IPS-NIHi7 (cell line): ENCODE results near the gene LRRC4C.

ENCODE experiments used
- DNase-seq: peaks from one replicate; pipeline ENCODE4 v3.0.0; 2012; ENCODE audit warnings: mixed read lengths; ENCODE audit errors: extremely low spot score

LRRC4C gene

GRCh38 chr11:40491341-40491740, 968.1 kb downstream of the LRRC4C start:
- no peak for DNase-seq

- no peak for DNase-seq
These were observed 991.7 kb downstream of the LRRC4C start for GRCh38 chr11:40467771-40468170.

DNA sequence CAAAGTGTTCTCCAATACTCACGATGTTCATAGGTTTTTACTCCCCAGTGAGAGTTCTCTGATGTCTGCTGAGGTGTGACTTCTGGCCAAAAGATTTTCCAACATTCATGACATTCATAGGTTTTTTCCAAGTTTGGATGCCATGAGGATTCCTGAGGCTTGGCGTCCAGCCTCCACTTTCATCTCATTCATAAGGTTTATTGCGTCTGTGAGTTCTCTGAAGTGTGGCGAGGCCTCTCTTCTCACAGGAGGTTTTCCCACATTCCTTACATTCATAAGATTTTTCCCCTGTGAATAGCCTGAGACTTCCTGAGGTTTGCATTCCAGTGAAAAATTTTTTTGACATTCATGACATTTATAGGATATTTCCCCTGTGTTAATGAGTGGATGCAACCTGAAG, 1014.1 kb downstream of the LRRC4C start:
- DNase-seq, result no peak

DNA sequence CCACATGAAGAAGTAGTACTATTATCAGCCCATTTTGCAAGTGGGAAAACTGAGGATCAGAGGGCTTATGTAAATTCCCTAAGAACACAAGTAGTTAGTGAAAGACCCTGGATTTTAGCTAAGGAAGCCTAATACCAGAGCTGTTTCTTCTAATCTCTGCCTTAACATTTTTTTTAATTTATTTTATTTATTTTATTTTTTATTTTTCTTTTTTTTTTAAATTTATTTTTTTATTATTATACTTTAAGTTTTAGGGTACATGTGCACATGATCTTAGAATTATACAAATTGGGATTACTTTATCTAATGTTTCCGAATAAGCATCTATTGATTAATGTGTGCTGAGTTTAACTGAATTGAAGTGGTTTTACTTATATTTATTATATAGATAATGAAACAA, 1015.3 kb downstream of the LRRC4C start:
- DNase-seq, result no peak

GRCh38 chr11:40435344-40435743, 1024.1 kb downstream of the LRRC4C start:
- no peak for DNase-seq

DNA sequence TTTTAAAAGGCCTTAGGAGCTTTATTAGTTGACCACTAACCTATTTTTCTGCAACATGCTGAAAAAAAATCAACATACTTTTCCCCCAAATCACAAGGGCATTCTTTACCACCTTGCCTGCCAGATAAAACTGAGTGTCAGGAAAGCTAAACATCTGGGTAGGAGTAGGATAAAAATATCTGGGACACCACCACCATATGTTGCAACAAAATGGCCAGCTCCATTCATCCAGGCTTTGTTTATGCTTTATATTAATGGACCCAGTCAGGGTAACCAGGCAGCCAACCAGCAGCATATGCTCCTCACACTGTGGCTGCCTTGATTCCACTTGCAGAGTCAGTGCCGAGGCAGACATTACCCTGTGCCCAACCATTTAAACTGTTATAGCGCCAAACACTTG, 1024.5 kb downstream of the LRRC4C start:
- DNase-seq, result no peak

DNA sequence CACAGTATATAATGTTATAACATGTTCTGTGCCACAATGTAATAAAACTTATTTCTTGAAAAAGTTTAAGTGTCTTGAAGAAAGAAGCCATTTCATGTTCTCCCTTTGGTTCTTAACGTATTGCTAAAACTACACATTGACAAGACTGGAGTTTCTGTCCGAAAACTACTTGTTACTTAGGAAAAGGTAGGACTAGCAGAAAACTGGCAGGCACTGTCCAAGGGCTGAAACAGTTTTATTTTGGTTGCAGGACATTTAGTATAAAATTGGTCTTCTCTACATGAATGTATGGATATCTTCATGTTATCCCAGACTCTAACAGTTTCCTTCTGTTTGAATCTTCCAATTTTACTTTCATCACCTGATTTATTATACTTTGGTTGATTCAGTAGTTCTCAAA, 1027.1 kb downstream of the LRRC4C start:
- DNase-seq, result no peak

DNA sequence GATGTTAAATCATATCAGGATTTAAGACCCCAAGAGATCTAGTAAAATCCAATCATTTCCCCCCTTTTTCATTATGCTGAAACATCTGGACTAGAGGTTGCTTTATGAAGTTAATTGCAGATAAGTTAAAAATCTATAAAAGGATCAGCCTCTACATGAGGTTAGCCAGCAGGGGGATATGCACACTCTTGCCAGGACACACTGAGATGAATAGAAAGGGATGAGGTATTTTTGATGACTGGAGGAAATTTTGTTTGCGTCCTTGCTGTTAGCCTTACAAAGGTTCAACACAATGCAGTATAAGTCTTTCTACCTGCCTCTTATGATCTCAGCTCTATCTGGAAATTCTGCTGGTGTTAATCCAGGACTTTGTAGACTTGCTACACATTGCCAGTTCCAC, 1034.3 kb downstream of the LRRC4C start:
- DNase-seq, result no peak

DNA sequence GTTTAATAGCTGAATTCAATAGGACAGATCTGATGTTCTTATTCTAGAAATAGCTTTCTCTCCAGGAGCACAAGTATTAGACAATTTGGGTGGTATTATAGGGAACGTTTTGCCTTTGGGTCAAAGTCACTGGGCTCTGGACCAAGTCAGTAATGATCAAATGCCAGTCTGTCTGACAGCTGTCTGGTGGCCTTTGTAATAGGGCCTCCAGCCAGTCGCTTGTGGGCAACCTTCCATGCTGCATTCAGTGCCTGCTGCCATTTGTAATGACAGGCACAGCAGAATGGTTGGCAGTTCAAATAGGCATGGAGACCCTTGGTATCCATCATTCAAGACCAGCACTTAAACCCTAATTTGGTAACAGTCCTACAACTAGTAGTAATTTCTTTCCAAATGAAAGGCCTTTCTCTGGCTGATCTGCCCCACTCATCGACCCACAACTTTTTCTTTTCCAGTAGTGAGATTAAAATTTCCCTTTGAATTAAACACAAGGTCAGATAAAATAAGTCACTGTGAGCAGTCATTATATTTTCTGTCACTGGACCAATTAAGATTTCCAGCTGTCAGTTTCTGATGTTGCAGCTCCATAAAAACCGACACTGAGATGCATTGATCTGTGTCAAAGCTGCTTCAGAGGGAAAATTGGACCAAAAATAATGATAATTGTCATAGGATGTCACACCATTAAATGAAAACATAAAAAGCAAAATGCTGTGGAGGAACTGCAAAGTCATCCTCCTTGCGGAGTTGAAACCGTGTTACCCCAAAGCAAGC, 1038.1 kb downstream of the LRRC4C start:
- no peak for DNase-seq

GRCh38 chr11:40417627-40418026, 1041.8 kb downstream of the LRRC4C start:
- DNase-seq, result no peak

GRCh38 chr11:40407355-40407754, 1052.1 kb downstream of the LRRC4C start:
- DNase-seq, result no peak

DNA sequence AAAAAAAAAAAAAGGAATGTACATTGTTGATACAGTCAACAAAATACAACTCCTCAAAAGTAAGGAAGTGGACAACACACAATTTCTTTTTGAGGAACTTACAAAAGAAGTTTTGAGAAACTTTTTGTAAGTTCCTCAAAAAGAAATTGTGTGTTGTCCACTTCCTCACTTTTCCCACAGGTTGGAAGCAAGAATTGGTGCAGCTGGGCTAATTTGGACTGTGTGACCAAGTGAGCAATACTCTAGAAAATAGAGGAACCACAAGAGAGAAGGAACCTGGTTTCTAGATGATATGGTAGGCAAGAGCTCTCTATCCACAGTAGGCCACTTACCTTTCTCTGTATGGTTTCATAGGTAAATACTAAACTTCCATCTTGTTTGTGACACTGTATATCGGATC, 1053.8 kb downstream of the LRRC4C start:
- DNase-seq, result no peak

DNA sequence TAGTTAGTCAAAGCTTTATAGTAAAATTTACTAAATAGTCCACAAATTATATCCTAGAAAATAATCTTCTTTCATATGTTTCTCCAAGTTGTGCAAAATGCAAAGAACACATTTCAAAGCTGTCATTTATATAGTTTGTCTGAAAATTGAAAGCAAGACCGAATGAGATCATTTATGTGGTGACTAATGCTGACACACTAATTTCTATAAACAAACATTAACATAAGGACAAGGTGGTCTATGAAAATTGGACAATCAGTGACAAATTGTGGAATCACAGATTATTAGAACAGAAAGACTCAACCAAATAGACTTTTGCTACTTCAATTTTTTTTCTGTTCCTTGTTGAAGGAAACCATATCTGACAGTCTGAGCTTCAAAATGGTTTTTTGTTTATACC, 1056.1 kb downstream of the LRRC4C start:
- DNase-seq, result no peak

DNA sequence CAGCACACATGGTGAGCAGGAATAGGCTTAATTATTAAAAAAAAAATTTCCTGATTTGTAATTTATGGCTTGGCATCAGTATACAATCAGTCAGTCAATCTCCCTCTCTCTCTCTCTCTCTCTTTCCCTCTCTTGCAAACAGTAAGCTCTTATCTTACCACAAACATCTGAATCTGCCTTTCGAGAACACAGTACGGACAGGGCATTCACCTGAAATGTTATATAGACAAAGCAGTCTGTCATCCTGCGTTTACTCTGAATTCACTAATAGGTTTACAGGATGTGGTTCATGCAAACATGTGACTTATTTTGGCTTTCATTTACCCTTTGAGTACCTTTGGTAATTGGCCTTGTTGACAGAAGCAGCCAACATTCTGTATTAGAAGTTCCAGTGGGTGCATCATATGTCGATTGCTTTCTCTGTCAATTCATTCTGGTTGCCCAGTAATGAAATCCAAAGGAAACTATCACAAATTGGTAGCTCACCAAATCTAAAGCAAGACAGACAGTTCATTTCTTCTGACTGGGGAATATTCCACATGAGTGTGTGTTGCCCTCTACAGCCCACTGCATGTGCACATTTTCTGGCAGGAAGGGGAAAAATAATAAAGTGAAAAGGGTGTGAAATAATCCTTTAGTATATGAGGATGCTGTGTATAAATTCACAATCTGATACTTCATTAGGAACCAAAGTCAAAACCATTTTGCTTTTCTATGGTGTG, 1058.2 kb downstream of the LRRC4C start:
- no peak for DNase-seq

DNA sequence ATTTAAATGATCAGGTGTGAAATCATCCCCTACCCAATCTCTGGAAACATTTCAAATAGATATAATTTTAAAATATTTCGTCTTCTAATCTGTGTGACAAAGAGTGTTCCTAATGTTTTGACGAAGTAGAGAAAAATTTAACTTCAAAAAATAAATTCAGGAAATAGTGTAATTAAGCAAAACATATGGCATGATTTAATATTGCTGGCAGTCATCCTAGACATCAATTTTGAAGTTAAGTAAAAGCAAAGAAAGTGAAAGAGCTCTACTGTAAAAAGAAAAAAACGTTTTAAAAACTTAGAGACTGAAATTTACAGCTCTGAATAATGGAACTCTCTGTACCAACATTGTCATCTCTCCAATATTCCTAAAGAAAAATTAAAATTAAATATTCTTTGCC, 1062.3 kb downstream of the LRRC4C start:
- DNase-seq, result no peak

GRCh38 chr11:40393511-40393910, 1065.9 kb downstream of the LRRC4C start:
- no peak for DNase-seq

- no peak for DNase-seq
These were observed 1067.8 kb downstream of the LRRC4C start for GRCh38 chr11:40391679-40392078.

GRCh38 chr11:40388097-40388818, 1071.2 kb downstream of the LRRC4C start:
- no peak for DNase-seq

DNA sequence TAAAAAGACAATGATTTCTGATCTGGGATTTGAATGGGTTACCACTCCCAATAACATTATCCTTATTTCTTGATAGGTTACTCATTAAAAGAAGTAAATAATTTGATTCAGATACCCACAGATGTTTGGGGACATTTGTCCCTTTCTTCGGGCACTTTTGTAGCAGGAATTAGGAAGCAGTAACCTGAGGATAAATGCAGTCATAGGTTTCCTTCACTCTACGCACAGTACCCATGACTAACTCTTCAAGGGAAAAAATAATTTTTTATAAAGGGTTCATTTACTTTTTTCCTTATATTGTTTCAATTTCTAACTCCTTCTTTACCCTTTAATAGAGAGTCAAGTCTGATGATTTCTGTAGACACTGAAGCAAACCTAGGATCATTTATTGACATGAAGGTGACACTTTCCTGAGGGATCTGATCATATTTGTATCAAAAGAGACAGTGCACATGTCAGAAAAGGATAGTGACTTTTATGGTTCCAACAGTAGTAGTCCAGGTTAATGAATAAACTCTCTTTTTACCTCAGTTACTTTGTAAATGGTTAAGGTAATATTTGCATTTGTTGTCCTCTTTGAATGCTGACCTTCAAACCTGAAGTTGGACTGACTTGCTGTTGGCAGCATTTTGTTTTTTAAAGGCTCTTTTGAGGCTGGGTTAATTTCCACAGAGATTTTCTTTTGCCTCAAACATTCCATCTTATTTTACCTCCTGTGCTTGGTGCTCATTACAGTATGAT, 1072.0 kb downstream of the LRRC4C start:
- DNase-seq, result no peak

DNA sequence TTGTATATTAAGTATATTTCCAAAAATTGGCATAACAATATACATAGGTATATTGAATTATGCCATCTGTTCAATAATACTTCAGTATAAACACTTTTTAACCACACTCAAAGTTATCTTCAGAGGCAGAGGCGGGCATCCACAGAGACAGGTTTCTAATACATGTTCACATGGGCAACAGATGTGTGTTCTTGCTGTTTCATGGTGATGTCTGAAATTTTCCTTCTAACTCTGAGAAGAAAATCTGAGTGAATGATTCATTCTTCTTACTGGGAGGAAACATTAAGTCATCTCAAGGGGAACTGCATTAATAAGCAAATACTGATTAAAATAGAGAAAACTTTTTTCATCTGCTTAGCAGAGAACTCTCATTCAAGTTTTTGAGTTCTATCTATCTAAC, 1074.5 kb downstream of the LRRC4C start:
- no peak for DNase-seq

DNA sequence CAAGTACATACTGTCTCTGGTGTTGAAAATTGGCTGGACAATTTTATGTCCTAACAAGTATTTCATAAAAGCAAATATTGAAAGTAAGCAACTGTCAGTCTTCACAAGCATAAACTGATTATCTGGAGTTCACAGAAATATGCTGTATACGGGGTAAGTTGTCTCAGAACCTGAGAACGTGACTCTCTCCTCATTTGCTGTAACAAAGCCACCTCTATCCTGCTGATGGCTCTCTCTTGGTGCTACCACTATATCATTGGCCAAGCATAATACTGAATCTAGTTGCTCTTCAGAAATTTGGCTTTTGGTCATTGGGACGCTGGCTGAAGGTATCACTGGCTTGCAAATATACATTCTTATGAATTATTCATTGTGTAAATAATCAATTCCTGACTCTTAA, 1078.0 kb downstream of the LRRC4C start:
- no peak for DNase-seq

GRCh38 chr11:40380835-40381234, 1078.6 kb downstream of the LRRC4C start:
- DNase-seq, result no peak
